ENCODE results near the gene TF.
"Not testable (repeated sequence)": the region's sequence is repeated elsewhere in the genome, so short reads cannot be mapped to it uniquely, and the experiment has no call there.

Gene TF

GRCh38 chr3:133745981-133746711 lies at the start of gene TF:
TSS of gene TF (plus strand) at chr3:133746393. CDS start at chr3:133746441, 48 bp downstream.
- FAIRE-seq: no peak

- no peak for FAIRE-seq
Measured at GRCh38 chr3:133697960-133698359, 48.2 kb upstream of the TF start.

- FAIRE-seq: no peak
Measured at GRCh38 chr3:133699467-133699866, 46.7 kb upstream of the TF start.

DNA sequence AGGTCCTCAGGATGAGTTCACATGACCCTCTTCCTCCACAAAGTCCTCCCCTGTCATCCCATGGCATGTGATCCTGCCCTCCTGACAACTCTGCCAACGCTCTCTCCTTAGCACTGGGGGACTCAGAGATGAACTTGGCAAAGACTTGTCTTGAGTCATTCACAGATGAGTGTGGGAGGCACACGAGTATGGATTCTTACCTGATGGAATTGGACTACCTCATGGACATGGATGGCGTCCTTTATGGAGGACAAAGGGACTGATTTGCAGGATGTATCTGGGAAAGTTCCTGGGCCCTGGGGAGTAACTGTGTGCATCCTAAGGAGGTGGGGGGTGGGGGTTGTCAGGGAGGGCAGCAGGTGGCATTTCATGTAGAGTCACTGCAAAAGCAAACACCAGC lies 46.3 kb upstream of the TF start:
- no peak for FAIRE-seq

GRCh38 chr3:133700351-133700750 lies 45.8 kb upstream of the TF start:
- FAIRE-seq: no peak

GRCh38 chr3:133701435-133702358 lies 44.5 kb upstream of the TF start:
- FAIRE-seq: no peak

DNA sequence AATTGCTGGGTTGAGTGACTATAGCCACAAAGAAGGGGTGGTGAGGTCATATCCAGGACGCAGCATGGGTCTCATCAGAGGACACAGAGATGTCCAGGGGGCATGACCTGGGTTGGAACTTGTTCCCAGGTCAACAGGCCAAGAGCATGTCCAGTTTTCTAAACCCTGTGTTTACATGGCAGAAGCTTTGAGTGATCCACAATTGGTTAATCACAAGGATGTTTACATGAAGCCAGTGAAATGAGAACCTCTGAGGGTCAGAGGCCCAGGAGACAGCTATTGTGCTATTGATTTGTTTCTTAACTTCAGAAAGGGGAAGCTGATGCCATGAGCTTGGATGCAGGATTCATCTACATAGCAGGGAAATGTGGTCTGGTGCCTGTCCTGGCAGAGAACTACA lies 42.3 kb upstream of the TF start:
- FAIRE-seq: no peak

GRCh38 chr3:133706033-133706432 lies 40.2 kb upstream of the TF start:
- FAIRE-seq: no peak

DNA sequence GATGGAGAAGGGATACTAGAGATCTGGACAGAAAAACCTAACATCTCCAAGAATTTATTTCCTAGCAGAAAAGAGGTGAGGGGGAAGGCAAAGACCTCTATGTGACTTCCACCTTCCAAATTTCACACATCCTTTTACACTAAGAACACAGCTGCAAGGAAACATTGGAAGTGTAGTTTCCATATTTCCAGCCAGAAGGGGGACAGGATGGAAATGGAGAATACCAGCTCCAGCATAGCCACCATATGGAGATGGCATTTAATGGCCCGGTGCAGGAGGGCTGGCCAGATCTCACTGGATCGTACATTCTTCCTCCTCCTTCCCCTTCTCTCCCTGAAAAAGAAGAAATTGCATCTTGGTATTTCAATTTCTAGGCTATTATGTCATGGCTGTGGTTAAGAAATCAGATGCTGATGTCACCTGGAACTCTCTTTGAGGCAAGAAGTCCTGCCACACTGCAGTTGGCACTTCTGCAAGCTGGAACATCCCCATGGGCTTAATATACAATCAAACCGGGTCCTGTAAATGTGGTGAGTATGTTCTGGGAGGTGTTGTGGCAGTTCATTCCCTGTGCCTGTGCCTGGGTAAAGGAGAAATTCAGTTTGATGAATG lies 36.9 kb upstream of the TF start:
- FAIRE-seq: no peak

- no peak for FAIRE-seq
Measured at GRCh38 chr3:133711013-133711412, 35.2 kb upstream of the TF start.

DNA sequence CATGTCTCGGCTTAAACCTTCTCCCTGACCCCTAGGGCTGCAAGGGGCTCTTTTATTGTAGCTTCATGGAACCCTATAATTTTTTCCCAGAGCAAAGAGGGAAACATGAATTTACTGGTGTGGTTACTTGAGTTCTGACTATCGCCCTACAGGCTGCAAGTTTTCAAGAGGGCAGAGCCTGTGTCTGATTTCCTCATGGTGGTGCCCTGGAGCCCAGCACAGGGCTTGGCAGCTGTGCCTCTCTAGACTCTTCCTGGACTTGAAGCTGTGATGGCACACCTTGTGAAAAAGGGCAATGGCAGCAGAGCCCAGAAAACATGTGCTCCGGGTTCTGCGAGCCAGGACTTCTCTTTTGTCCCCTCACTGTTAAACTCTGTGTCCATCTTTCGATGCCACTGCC lies 34.2 kb upstream of the TF start:
- no peak for FAIRE-seq

DNA sequence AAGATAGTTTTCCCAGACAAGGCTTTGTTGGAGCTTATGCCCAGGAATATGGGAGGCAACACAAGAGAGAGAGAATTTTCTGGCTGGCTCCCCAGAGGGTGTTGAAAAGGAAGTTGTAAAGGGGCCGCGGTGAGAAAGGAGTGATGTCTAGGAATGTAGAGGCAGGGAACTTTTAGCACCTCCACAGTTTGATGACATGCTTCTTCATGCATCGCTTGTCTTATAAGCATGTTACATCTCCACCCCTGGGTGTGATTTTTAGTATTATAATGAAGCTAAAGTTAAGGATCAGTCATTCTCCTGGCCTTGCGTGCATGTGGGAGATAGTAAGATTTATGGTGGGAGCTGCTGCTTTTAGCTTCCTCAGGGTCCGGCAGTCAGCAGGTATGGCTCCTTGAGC lies 32.8 kb upstream of the TF start:
- no peak for FAIRE-seq

DNA sequence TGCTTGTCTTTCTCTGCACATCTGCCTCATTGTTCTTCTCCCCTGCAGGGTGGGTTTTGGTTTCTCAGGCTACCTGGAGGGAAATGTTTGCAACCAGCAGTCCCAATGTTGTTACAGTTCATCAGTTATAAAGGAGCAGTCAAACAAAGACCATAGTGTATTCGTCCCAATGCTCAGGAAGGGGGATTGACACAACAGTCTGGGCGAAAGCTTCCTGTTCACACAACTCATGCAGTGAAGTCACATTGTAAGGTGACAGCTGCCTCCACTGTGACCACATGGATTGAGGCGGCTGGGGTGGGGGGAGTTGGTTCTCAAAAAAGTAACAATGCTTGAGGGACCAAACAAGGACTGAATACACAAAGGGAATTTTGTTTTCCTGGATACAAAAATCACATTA lies 28.8 kb upstream of the TF start:
- FAIRE-seq: no peak

- FAIRE-seq: no peak
Measured at GRCh38 chr3:133722935-133723334, 23.3 kb upstream of the TF start.

DNA sequence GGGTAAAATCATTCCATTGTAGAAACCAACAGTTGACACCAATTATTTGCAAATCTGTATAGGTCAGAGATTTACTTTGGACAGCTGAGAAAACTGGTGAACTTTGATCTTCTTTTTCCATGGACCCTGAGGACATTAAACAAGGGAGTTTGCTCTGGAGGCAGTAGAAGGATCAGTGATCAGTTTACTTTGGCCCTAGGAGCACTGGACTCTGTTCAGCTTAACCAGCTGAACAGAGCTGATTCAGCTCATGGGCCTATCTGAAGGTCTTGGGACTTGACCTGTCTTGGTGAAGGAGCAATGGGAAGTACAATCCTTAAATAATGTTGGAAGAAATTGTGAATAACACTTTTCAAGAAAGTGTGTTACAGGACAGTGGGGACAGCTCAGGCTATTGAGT lies 15.2 kb upstream of the TF start:
- no peak for FAIRE-seq

- FAIRE-seq: not testable (repeated sequence)
Measured at GRCh38 chr3:133732231-133732630, 14.0 kb upstream of the TF start.

DNA sequence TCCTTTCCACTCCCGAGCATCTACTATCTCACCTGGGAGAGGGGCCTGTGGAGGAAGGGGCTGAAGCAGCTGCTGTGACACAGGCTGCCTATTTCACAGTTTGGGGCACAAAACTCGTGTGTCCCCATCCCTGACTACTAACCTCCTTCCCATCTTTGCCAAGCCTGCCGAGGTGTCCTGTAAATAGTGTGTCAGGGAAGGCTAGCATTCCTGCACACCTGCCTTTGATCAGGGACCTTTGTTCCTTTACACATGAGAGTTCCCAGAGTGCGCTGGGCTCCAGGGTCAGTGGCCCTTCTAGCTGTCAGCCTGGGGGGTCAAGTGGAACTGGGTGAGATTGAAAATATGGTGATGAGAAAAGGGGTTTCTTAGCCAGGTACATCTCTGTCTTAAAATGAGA lies 13.0 kb upstream of the TF start:
- FAIRE-seq: no peak

- FAIRE-seq: no peak
Measured at GRCh38 chr3:133734305-133734704, 11.9 kb upstream of the TF start.

GRCh38 chr3:133742351-133743091 lies 3.7 kb upstream of the TF start:
- FAIRE-seq: no peak

- FAIRE-seq: no peak
Measured at GRCh38 chr3:133744241-133744640, 2.0 kb upstream of the TF start.

DNA sequence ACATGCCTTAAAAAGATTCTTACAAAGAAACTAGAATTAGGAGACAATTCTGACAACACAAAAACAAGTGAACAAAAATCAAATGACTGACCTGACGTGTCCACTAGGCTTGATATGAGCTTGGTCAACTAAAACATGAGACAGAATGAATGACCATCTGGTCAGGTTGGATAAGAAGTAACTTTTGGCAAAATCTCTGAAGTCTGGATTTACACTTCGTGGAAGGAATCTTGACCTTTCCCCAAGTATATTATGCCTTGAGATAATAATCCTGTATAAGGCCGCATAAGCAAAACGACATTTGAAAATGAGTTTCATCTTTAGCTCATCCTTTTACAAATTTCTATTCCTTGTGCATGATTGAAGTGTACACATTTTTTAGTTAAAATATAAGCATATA lies 1.1 kb upstream of the TF start:
- no peak for FAIRE-seq

DNA sequence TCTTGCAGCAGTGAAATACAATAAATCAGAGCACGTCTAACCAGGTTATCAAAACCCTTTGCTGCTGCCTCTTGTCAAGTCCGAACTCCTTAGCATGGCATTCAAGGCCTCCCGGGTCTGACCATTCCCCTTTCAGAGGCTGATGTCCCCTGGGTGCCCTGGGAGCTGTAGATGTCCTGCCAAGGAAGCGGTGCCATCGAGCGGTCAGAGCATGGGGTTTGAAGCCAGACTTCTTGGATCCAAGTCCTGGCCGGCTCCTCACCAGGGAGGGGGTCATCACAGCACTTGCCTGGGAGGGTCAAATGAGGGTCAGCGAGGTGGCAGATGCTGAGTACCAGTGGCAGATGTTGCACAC lies 496 bp downstream of the TF start:
- FAIRE-seq: no peak

DNA sequence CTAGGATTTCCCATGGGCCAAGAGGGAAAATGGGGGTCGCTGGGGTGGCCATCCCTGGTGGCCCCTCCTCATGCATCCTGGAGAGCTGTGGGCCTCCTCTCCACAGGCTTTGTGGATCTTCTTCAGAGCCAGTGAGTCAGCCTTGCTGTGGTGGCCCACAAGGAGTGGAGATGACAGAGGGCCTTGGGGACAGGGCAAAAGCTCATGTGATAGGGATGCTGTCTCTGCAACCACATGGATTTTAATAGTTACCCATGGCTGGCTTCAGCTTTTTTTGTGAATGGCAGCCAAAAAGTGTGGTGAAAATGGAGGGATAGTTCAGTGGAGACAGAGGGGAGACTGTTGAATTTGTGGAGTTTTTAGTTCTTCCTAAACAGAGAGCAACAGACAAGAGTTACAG lies 1.2 kb downstream of the TF start:
- FAIRE-seq: no peak
